SH-SY5Y (cell line): Measurements from ENCODE around the gene ZCCHC10.

Experiments
- GATA2 ChIP-seq: IDR thresholded peaks from 2 replicates; pipeline ENCODE4 v1.6.1; 2011; ENCODE audit warnings: mild to moderate bottlenecking, low read depth, low read length
- GATA3 ChIP-seq: IDR thresholded peaks from 2 replicates; pipeline ENCODE4 v1.6.1; 2011; ENCODE audit warnings: low read depth, mild to moderate bottlenecking, low read length, moderate library complexity

DNA sequence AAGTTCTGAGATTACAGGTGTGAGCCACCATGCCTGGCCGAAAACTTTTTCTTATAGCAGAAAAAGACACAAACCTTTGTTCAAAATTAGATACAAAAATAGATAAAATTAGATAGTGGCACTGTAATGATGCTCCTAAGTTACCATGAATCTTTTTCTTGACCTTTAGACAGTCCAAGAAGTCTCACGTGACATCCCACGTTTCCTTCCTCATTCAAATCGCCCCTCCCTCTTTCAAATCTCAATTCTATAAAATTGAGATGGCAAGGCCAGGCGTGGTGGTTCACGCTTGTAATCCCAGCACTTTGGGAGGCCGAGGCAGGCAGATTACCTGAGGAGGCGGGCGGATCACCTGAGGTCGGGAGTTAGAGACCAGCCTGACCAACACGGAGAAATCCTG lies 7.7 kb upstream of the ZCCHC10 start:
- TF ChIP-seq GATA2 (no peak), GATA3 (no peak)
